SK-N-SH (cell line): ENCODE measurements around the gene RHPN2. TPM values are rescaled to one million over a fixed set of nuclear protein-coding genes. Genes with fewer than 3 reads are reported as not detected.

ENCODE experiments used
- CTCF ChIA-PET: fragments of 300-600, 350-600 bp; formaldehyde crosslinking; extraction: SDS; loops from one replicate; lab custom pipeline; 2021; lab: Yijun Ruan, JAX
- POLR2A ChIA-PET: fragments of 350-600 bp; sonication (Branson Sonifier 250); formaldehyde crosslinking; extraction: SDS; loops from one replicate; lab custom pipeline; 2020; ENCODE audit warnings: antibody characterized with exemption, inconsistent platforms; lab: Yijun Ruan, JAX
- DNase-seq: peaks from one replicate; pipeline ENCODE4 v3.0.0; 2012
- H2AFZ ChIP-seq: fragments of 200-600 bp; sonication (generic); 2 replicates; pipeline ENCODE4 v1.8.1; 2016; ENCODE audit warnings: antibody characterized with exemption, mild to moderate bottlenecking, low read depth
- H3F3A ChIP-seq: fragments of 200-600 bp; sonication (generic); replicated peaks from 2 replicates; pipeline ENCODE3; 2016; ENCODE audit warnings: antibody characterized with exemption, mild to moderate bottlenecking; ENCODE audit not compliant: insufficient read depth
- H3K27ac ChIP-seq, 2 experiments: fragments of 200-500 bp in 1 of 2; fragments of 200-600 bp in 1 of 2; sonication (Bioruptor generic) in 1 of 2; sonication (generic), shearing (Covaris generic) in 1 of 2; 2 replicates each; pipeline versions ENCODE4 v1.5.1 to v1.6.1; 2014 to 2016; ENCODE audit warnings: low read depth in 2 of 2, inconsistent platforms in 1 of 2, low read length in 1 of 2, mild to moderate bottlenecking in 1 of 2, mixed read lengths in 1 of 2
- H3K27me3 ChIP-seq: fragments of 200-600 bp; sonication (generic), shearing (Covaris generic); 2 replicates; pipeline ENCODE4 v1.6.1; 2016; ENCODE audit warnings: mixed run types; ENCODE audit not compliant: insufficient read depth
- H3K36me3 ChIP-seq, 2 experiments: fragments of 200-500 bp in 1 of 2; fragments of 200-600 bp in 1 of 2; sonication (Bioruptor generic) in 1 of 2; sonication (generic) in 1 of 2; replicated peaks in 1 of 2; 2 replicates each; pipeline versions ENCODE3 to v1.5.1; 2014 to 2016; ENCODE audit warnings: low read length in 1 of 2, mild to moderate bottlenecking in 1 of 2; ENCODE audit not compliant: insufficient read depth in 2 of 2, control insufficient read depth in 1 of 2
- H3K4me1 ChIP-seq, 2 experiments: fragments of 200-500 bp in 1 of 2; fragments of 200-600 bp in 1 of 2; sonication (Bioruptor generic) in 1 of 2; sonication (generic), shearing (Covaris generic) in 1 of 2; 2 replicates each; pipeline versions ENCODE4 v1.5.1 to v1.6.1; 2014 to 2016; ENCODE audit warnings: low read depth in 1 of 2, low read length in 1 of 2, mixed run types in 1 of 2; ENCODE audit not compliant: insufficient read depth in 2 of 2, control insufficient read depth in 1 of 2
- H3K4me2 ChIP-seq: fragments of 200-600 bp; sonication (generic), shearing (Covaris generic); 2 replicates; pipeline ENCODE4 v1.6.1; 2017; ENCODE audit warnings: mixed run types
- H3K4me3 ChIP-seq, 2 experiments: fragments of 200-500 bp in 1 of 2; fragments of 200-600 bp in 1 of 2; sonication (Bioruptor generic) in 1 of 2; sonication (generic), shearing (Covaris generic) in 1 of 2; 2 replicates each; pipeline versions ENCODE4 v1.5.1 to v1.8.1; 2014 to 2016; ENCODE audit warnings: low read depth in 2 of 2, inconsistent platforms in 1 of 2, low read length in 1 of 2, mild to moderate bottlenecking in 1 of 2, mixed read lengths in 1 of 2, moderate library complexity in 1 of 2
- H3K79me2 ChIP-seq: fragments of 200-600 bp; sonication (generic); 2 replicates; pipeline ENCODE4 v1.8.1; 2017; ENCODE audit warnings: mild to moderate bottlenecking; ENCODE audit not compliant: insufficient read depth
- H3K9ac ChIP-seq: fragments of 200-600 bp; sonication (generic); 2 replicates; pipeline ENCODE4 v1.6.1; 2017; ENCODE audit warnings: mixed run types
- H3K9me2 ChIP-seq: fragments of 200-600 bp; sonication (generic); 2 replicates; pipeline ENCODE4 v1.6.1; 2017; ENCODE audit warnings: mixed run types
- H3K9me3 ChIP-seq: fragments of 200-600 bp; sonication (generic); 2 replicates; pipeline ENCODE4 v1.6.1; 2017; ENCODE audit warnings: mixed run types, mild to moderate bottlenecking, moderate library complexity
- H4K20me1 ChIP-seq: fragments of 200-600 bp; sonication (generic); 2 replicates; pipeline ENCODE4 v1.6.1; 2017; ENCODE audit warnings: mild to moderate bottlenecking, mixed run types; ENCODE audit not compliant: insufficient read depth
- CHD2 ChIP-seq: fragments of 150-350 bp; IDR thresholded peaks from 2 replicates; pipeline ENCODE4 v1.6.1; 2018; ENCODE audit warnings: low read length; ENCODE audit not compliant: partially characterized antibody
- CTCF ChIP-seq: fragments of 200-600 bp; sonication (generic); IDR thresholded peaks from 2 replicates; pipeline ENCODE4 v1.6.1; 2017; ENCODE audit warnings: antibody characterized with exemption, mild to moderate bottlenecking, moderate library complexity
- ELF1 ChIP-seq: IDR thresholded peaks from 2 replicates; pipeline ENCODE4 v1.4.0; 2012
- FOSL2 ChIP-seq: IDR thresholded peaks from 2 replicates; pipeline ENCODE4 v1.4.0; 2012; ENCODE audit warnings: low read depth, mild to moderate bottlenecking, moderate library complexity, borderline replicate concordance
- FOXM1 ChIP-seq: IDR thresholded peaks from 2 replicates; pipeline ENCODE4 v1.4.0; 2012; ENCODE audit warnings: low read depth, mild to moderate bottlenecking
- GABPA ChIP-seq: IDR thresholded peaks from 2 replicates; pipeline ENCODE4 v1.4.0; 2012; ENCODE audit warnings: low read depth, mild to moderate bottlenecking
- IRF3 ChIP-seq: fragments of 150-350 bp; IDR thresholded peaks from 2 replicates; pipeline ENCODE4 v1.6.1; 2016; ENCODE audit warnings: mild to moderate bottlenecking, low read depth, low read length
- JUND ChIP-seq: IDR thresholded peaks from 2 replicates; pipeline ENCODE4 v1.4.0; 2012
- MEF2A ChIP-seq: IDR thresholded peaks from 2 replicates; pipeline ENCODE4 v1.4.0; 2012; ENCODE audit warnings: low read depth, borderline replicate concordance
- RAD21 ChIP-seq: IDR thresholded peaks from 2 replicates; pipeline ENCODE4 v1.6.1; 2012; ENCODE audit warnings: mild to moderate bottlenecking, low read length
- RFX5 ChIP-seq: IDR thresholded peaks from 2 replicates; pipeline ENCODE4 v1.6.1; 2012; ENCODE audit warnings: mild to moderate bottlenecking, improper control_type of control experiment, low read length
- RXRA ChIP-seq: IDR thresholded peaks from 2 replicates; pipeline ENCODE4 v1.4.0; 2012; ENCODE audit warnings: low read depth, mild to moderate bottlenecking, borderline replicate concordance
- SIN3A ChIP-seq: IDR thresholded peaks from 2 replicates; pipeline ENCODE4 v1.6.1; 2012; ENCODE audit warnings: low read depth, mild to moderate bottlenecking, low read length, moderate library complexity, borderline replicate concordance
- SMC3 ChIP-seq: IDR thresholded peaks from 2 replicates; pipeline ENCODE4 v1.6.1; 2012; ENCODE audit warnings: low read depth, low read length, improper control_type of control experiment
- TAF1 ChIP-seq: IDR thresholded peaks from 2 replicates; pipeline ENCODE4 v1.6.1; 2012; ENCODE audit warnings: low read depth, mild to moderate bottlenecking, low read length, moderate library complexity, borderline replicate concordance
- TCF12 ChIP-seq: IDR thresholded peaks from 2 replicates; pipeline ENCODE4 v1.4.0; 2012
- USF2 ChIP-seq: fragments of 150-350 bp; IDR thresholded peaks from 2 replicates; pipeline ENCODE4 v1.6.1; 2017; ENCODE audit warnings: antibody characterized with exemption, low read length, low read depth, borderline replicate concordance
- WGBS: methylation state at CpG from one replicate; pipeline ENCODE4 v1.1.6; 2017; ENCODE audit warnings: low lambda C conversion rate; 5-methylcytosine and 5-hydroxymethylcytosine counted together
- polyA plus RNA-seq, 3 experiments: library from polyadenylated mRNA; depleted of rRNA; stranded (reverse); fragments of >200 nt; gene quantifications; 2 replicates each; pipeline ENCODE4 v1.2.3, GENCODE V29; 2012
- TF ChIP-seq, protein P1 (sequence below): IDR thresholded peaks from 2 replicates; pipeline ENCODE4 v1.6.1; 2012; ENCODE audit warnings: mild to moderate bottlenecking, low read depth, low read length, moderate library complexity
- TF ChIP-seq, protein P2 (sequence below): IDR thresholded peaks from 2 replicates; pipeline ENCODE4 v1.4.0; 2012; ENCODE audit warnings: low read depth
- TF ChIP-seq, protein P3 (sequence below): IDR thresholded peaks from 2 replicates; pipeline ENCODE4; 2012

RHPN2 gene
- polyA plus RNA-seq, 1 of the 3 experiments (the other 2 are of a cell fraction) = 7.0 TPM

GRCh38 chr19:33102893-33103292, 38.2 kb upstream of the RHPN2 start:
- CTCF ChIA-PET = interaction anchor here (0.6 to 1.5 kb wide), 2 partner anchors 127 to 170 kb away, joined by 3 to 6 read pairs; no protein-coding TSS in a partner anchor
- POLR2A ChIA-PET = no interaction called here
- no peaks in the 10 kb centered on the region for H3F3A ChIP-seq
- H3K79me2 ChIP-seq = no peaks in the 10 kb centered on the region
- H3K9ac ChIP-seq = no peak overlapping the region
- no peak overlapping the region for H3K27ac ChIP-seq
- H2AFZ ChIP-seq = no peak overlapping the region
- TF ChIP-seq CTCF (no peak), CHD2 (no peak), USF2 (no peak), TAF1 (no peak), GABPA (no peak), ELF1 (no peak), RAD21 (no peak), IRF3 (no peak), FOSL2 (no peak), JUND (no peak), RFX5 (no peak), SMC3 (no peak), FOXM1 (no peak), RXRA (no peak), SIN3A (no peak), MEF2A (no peak), TCF12 (no peak)
- TF ChIP-seq, protein P1, sequence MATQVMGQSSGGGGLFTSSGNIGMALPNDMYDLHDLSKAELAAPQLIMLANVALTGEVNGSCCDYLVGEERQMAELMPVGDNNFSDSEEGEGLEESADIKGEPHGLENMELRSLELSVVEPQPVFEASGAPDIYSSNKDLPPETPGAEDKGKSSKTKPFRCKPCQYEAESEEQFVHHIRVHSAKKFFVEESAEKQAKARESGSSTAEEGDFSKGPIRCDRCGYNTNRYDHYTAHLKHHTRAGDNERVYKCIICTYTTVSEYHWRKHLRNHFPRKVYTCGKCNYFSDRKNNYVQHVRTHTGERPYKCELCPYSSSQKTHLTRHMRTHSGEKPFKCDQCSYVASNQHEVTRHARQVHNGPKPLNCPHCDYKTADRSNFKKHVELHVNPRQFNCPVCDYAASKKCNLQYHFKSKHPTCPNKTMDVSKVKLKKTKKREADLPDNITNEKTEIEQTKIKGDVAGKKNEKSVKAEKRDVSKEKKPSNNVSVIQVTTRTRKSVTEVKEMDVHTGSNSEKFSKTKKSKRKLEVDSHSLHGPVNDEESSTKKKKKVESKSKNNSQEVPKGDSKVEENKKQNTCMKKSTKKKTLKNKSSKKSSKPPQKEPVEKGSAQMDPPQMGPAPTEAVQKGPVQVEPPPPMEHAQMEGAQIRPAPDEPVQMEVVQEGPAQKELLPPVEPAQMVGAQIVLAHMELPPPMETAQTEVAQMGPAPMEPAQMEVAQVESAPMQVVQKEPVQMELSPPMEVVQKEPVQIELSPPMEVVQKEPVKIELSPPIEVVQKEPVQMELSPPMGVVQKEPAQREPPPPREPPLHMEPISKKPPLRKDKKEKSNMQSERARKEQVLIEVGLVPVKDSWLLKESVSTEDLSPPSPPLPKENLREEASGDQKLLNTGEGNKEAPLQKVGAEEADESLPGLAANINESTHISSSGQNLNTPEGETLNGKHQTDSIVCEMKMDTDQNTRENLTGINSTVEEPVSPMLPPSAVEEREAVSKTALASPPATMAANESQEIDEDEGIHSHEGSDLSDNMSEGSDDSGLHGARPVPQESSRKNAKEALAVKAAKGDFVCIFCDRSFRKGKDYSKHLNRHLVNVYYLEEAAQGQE = no peak
- TF ChIP-seq, protein P2, sequence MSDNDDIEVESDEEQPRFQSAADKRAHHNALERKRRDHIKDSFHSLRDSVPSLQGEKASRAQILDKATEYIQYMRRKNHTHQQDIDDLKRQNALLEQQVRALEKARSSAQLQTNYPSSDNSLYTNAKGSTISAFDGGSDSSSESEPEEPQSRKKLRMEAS = no peak
- TF ChIP-seq, protein P3, sequence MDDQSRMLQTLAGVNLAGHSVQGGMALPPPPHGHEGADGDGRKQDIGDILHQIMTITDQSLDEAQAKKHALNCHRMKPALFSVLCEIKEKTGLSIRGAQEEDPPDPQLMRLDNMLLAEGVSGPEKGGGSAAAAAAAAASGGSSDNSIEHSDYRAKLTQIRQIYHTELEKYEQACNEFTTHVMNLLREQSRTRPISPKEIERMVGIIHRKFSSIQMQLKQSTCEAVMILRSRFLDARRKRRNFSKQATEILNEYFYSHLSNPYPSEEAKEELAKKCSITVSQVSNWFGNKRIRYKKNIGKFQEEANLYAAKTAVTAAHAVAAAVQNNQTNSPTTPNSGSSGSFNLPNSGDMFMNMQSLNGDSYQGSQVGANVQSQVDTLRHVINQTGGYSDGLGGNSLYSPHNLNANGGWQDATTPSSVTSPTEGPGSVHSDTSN = no peak
- TF ChIP-seq, all 33 proteins: peak for 0
- H3K4me2 ChIP-seq = no peak overlapping the region
- no peaks in the 10 kb centered on the region for H3K9me2 ChIP-seq
- H3K27me3 ChIP-seq = no peaks in the 10 kb centered on the region
- H4K20me1 ChIP-seq = no peaks in the 10 kb centered on the region
- no peak for DNase-seq
- H3K4me1 ChIP-seq = peaks cover 0 to 2% of the 10 kb centered on the region in 2 experiments; a peak in 1 of 4 replicates
- WGBS = 92% methylated on average over 6 of the region's 6 CpGs
- no peaks in the 10 kb centered on the region for H3K9me3 ChIP-seq
- no peak overlapping the region for H3K4me3 ChIP-seq
- peaks cover 24 to 32% of the 10 kb centered on the region in 2 experiments for H3K36me3 ChIP-seq
